CD4-positive, alpha-beta memory T cell (primary cell): Measurements from ENCODE around the gene CPB2. TPM values are rescaled to one million over a fixed set of nuclear protein-coding genes. Genes with fewer than 3 reads are reported as not detected.

Experiments
- CTCF ChIA-PET: fragments of 350-600 bp; sonication (Branson Sonifier 250); formaldehyde crosslinking; loops from one replicate; lab custom pipeline; 2021; ENCODE audit warnings: inconsistent platforms; ENCODE audit not compliant: partially characterized antibody; lab: Charles Lee
- POLR2A ChIA-PET: fragments of 350-600 bp; sonication (Branson Sonifier 250); formaldehyde crosslinking; loops from one replicate; lab custom pipeline; 2021; ENCODE audit not compliant: partially characterized antibody; lab: Charles Lee
- DNase-seq, 5 donors: peaks; one replicate each; pipeline versions ENCODE4 v3.0.0 to v3.0.0-alpha.2; 2020 to 2022; ENCODE audit warnings: mixed read lengths in 1 of 5
- H3K27ac ChIP-seq: one replicate; pipeline ENCODE4 v1.7.0; 2013; ENCODE audit warnings: low read depth, low read length
- H3K27me3 ChIP-seq: 2 replicates; pipeline ENCODE4 v1.7.0; 2013; ENCODE audit warnings: mild to moderate bottlenecking, low read length, moderate library complexity; ENCODE audit not compliant: insufficient read depth
- H3K36me3 ChIP-seq: 2 replicates; pipeline ENCODE4 v1.7.0; 2013; ENCODE audit warnings: mild to moderate bottlenecking, low read length, moderate library complexity; ENCODE audit not compliant: insufficient read depth
- H3K4me1 ChIP-seq: 2 replicates; pipeline ENCODE4 v1.7.0; 2013; ENCODE audit warnings: mild to moderate bottlenecking, low read length, moderate library complexity; ENCODE audit not compliant: insufficient read depth
- H3K4me3 ChIP-seq, 2 donors: one replicate each; pipeline ENCODE4 v1.7.0; 2013; ENCODE audit warnings: low read length in 2 of 2, mild to moderate bottlenecking in 1 of 2
- H3K9me3 ChIP-seq, 2 donors: one replicate each; pipeline ENCODE4 v1.7.0; 2013; ENCODE audit warnings: low read length in 2 of 2, control low read depth in 1 of 2; ENCODE audit not compliant: control insufficient read depth in 1 of 2
- H3K27ac Mint-ChIP-seq, 7 donors: one replicate each; pipeline ENCODE4 v1.8.0; 2020 to 2021; ENCODE audit warnings: mixed read lengths in 7 of 7, mild to moderate bottlenecking in 6 of 7, inconsistent platforms in 3 of 7, moderate library complexity in 3 of 7
- H3K27me3 Mint-ChIP-seq, 2 donors: one replicate each; pipeline ENCODE4 v1.8.0; 2020 to 2021; ENCODE audit warnings: mixed read lengths in 2 of 2
- H3K36me3 Mint-ChIP-seq, 2 donors: one replicate each; pipeline ENCODE4 v1.8.0; 2020 to 2021; ENCODE audit warnings: mixed read lengths in 2 of 2, inconsistent platforms in 1 of 2, mild to moderate bottlenecking in 1 of 2
- H3K4me1 Mint-ChIP-seq, 4 donors: one replicate each; pipeline ENCODE4 v1.8.0; 2020 to 2021; ENCODE audit warnings: mixed read lengths in 4 of 4, mild to moderate bottlenecking in 1 of 4
- H3K4me3 Mint-ChIP-seq, 8 donors: one replicate each; pipeline ENCODE4 v1.8.0; 2020 to 2021; ENCODE audit warnings: mixed read lengths in 8 of 8, mild to moderate bottlenecking in 7 of 8, moderate library complexity in 6 of 8, inconsistent platforms in 3 of 8
- H3K9me3 Mint-ChIP-seq, 8 donors: one replicate each; pipeline ENCODE4 v1.8.0; 2020 to 2021; ENCODE audit warnings: mixed read lengths in 8 of 8, mild to moderate bottlenecking in 5 of 8, inconsistent platforms in 3 of 8, moderate library complexity in 1 of 8
- intact Hi-C: fragments of 100-400 bp; cut with micrococcal nuclease; formaldehyde crosslinking; loops from one replicate; pipeline ENCODE4 v1.15.1; 2023
- polyA plus RNA-seq, 2 donors: library from polyadenylated mRNA; unstranded; fragments of 300-500 nt; fragmentation: Illumina TruSeq; gene quantifications; one replicate each; pipeline ENCODE4 v1.2.3, GENCODE V29; 2021
- total RNA-seq, 2 experiments: library from RNA; stranded (reverse); gene quantifications; one replicate each; pipeline ENCODE4 v1.2.3, GENCODE V29; 2021

Gene CPB2
- total and polyA plus RNA-seq, 4 experiments from 2014 or later, result not detected

DNA sequence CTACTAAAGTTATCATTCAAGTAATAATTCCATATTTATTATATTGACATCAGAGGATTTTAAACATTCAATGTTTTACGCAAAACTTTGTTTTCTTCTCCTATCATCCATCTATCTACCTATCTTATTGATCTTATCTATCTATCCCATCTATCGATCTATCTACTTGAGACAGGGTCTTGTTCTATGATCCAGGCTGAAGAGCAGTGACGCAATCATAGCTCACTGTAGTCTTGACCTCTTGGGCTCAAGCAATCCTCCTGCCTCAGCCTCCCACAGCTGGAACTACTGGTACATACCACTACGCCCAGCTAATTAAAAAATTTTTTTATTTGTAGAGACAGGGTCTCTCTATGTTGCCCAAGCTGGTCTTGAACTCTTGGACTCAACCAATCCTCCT lies 79.7 kb downstream of the CPB2 start:
- Mint-ChIP-seq H3K27me3 (no peaks in the 10 kb centered on the region), H3K9me3 (peaks cover 0 to 4% (median 3%) of the 10 kb centered on the region in 8 donors), H3K36me3 (peaks cover 43 to 44% of the 10 kb centered on the region in 2 donors), H3K4me3 (no peak overlapping the region), H3K27ac (peak overlapping the region in 1 of 7 donors; percentile 36), H3K4me1 (peaks cover 10 to 24% (median 12%) of the 10 kb centered on the region in 4 donors)
- intact Hi-C loops, result no loop called here
- ChIA-PET POLR2A (no interaction called here), CTCF (no interaction called here)
- no peak overlapping the region for H3K4me3 ChIP-seq
- H3K4me1 ChIP-seq, result no peaks in the 10 kb centered on the region
- H3K27ac ChIP-seq, result no peak overlapping the region
- DNase-seq, result no peak
- no peaks in the 10 kb centered on the region for H3K27me3 ChIP-seq
- H3K9me3 ChIP-seq, result no peaks in the 10 kb centered on the region
- peaks cover 5% of the 10 kb centered on the region for H3K36me3 ChIP-seq

- Mint-ChIP-seq H3K27me3 (no peaks in the 10 kb centered on the region), H3K27ac (no peak overlapping the region), H3K9me3 (no peaks in the 10 kb centered on the region), H3K4me1 (peaks cover 5 to 13% (median 5%) of the 10 kb centered on the region in 4 donors), H3K4me3 (no peak overlapping the region), H3K36me3 (peaks cover 33 to 41% of the 10 kb centered on the region in 2 donors)
- no peak overlapping the region for H3K4me3 ChIP-seq
- no peak for DNase-seq
- ChIA-PET POLR2A (no interaction called here), CTCF (no interaction called here)
- peaks cover 18% of the 10 kb centered on the region for H3K36me3 ChIP-seq
- H3K4me1 ChIP-seq, result no peaks in the 10 kb centered on the region
- H3K9me3 ChIP-seq, result no peaks in the 10 kb centered on the region
- no peaks in the 10 kb centered on the region for H3K27me3 ChIP-seq
- intact Hi-C loops, result no loop called here
- no peak overlapping the region for H3K27ac ChIP-seq
Measured at GRCh38 chr13:46022481-46022880, 82.4 kb downstream of the CPB2 start.

DNA sequence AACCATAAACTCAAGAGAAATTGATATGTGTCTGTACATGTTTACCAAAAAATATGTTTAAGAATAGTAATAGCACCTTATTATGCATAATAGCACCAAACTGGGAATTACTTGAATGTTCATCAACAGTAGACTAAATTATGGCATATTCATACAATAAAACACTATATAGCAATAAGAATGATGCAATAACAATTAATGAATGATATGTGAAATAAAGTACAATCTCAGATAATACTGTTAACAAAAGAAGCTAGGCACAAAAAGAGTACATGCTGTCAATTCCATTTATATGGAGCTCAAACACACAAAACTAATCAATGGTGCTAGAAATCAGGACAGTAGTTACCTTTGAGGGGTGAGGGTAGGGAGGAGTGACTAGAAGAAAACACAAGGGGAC lies 88.6 kb downstream of the CPB2 start:
- no peaks in the 10 kb centered on the region for H3K4me1 ChIP-seq
- no peak overlapping the region for H3K4me3 Mint-ChIP-seq
- ChIA-PET CTCF (no interaction called here), POLR2A (no interaction called here)
- peak overlapping the region in 1 of 7 donors; percentile 5 for H3K27ac Mint-ChIP-seq
- DNase-seq, result no peak
- H3K27ac ChIP-seq, result no peak overlapping the region
- no peaks in the 10 kb centered on the region for H3K27me3 ChIP-seq
- no peaks in the 10 kb centered on the region for H3K9me3 Mint-ChIP-seq
- peaks cover 34% of the 10 kb centered on the region for H3K36me3 ChIP-seq
- intact Hi-C loops, result no loop called here
- H3K27me3 Mint-ChIP-seq, result no peaks in the 10 kb centered on the region
- H3K4me1 Mint-ChIP-seq, result peaks cover 0 to 9% (median 3%) of the 10 kb centered on the region in 4 donors
- peaks cover 33 to 59% of the 10 kb centered on the region in 2 donors for H3K36me3 Mint-ChIP-seq
- H3K4me3 ChIP-seq, result no peak overlapping the region
- no peaks in the 10 kb centered on the region for H3K9me3 ChIP-seq

DNA sequence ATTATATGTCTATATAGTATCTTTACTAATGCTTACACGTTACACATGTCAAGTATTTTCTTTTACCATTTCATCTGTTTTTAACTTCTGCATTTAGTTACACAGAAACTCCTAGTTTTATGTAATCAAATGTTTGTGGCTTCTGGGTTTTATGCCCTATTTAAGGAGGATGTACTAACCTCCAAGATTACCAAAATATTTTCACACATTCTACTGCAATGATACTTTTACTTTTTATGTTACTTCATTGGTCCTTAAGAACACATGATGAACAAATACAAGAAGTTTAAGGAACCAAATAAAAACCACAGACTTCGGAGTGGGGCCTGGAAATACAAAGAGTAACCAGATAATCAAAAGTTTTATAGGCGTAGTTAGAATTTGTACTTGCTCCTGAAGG lies 89.5 kb downstream of the CPB2 start:
- H3K36me3 ChIP-seq, result peaks cover 35% of the 10 kb centered on the region
- no peaks in the 10 kb centered on the region for H3K9me3 ChIP-seq
- peaks cover 0 to 9% (median 3%) of the 10 kb centered on the region in 4 donors for H3K4me1 Mint-ChIP-seq
- no peak for DNase-seq
- intact Hi-C loops, result no loop called here
- no peaks in the 10 kb centered on the region for H3K27me3 ChIP-seq
- H3K36me3 Mint-ChIP-seq, result peaks cover 35 to 61% of the 10 kb centered on the region in 2 donors
- H3K4me3 Mint-ChIP-seq, result no peak overlapping the region
- POLR2A ChIA-PET, result no interaction called here
- H3K27me3 Mint-ChIP-seq, result no peaks in the 10 kb centered on the region
- H3K27ac Mint-ChIP-seq, result peak overlapping the region in 2 of 7 donors; percentile 2 to 46
- no peaks in the 10 kb centered on the region for H3K4me1 ChIP-seq
- CTCF ChIA-PET, result no interaction called here
- H3K4me3 ChIP-seq, result no peak overlapping the region
- H3K27ac ChIP-seq, result no peak overlapping the region
- H3K9me3 Mint-ChIP-seq, result no peaks in the 10 kb centered on the region

GRCh38 chr13:46012404-46012803 lies 92.4 kb downstream of the CPB2 start:
- H3K27me3 ChIP-seq, result no peaks in the 10 kb centered on the region
- H3K4me1 Mint-ChIP-seq, result peaks cover 0 to 7% (median 1%) of the 10 kb centered on the region in 4 donors
- H3K27ac ChIP-seq, result no peak overlapping the region
- CTCF ChIA-PET, result interaction anchor here (1.2 kb wide), 1 partner anchor 114 kb away, joined by 3 read pairs; no protein-coding TSS in a partner anchor
- POLR2A ChIA-PET, result no interaction called here
- intact Hi-C loops, result no loop called here
- no peak overlapping the region for H3K4me3 ChIP-seq
- no peak for DNase-seq
- H3K36me3 Mint-ChIP-seq, result peaks cover 46 to 66% of the 10 kb centered on the region in 2 donors
- H3K4me3 Mint-ChIP-seq, result no peak overlapping the region
- H3K9me3 Mint-ChIP-seq, result no peaks in the 10 kb centered on the region
- H3K36me3 ChIP-seq, result peaks cover 37% of the 10 kb centered on the region
- H3K27me3 Mint-ChIP-seq, result no peaks in the 10 kb centered on the region
- H3K9me3 ChIP-seq, result no peaks in the 10 kb centered on the region
- no peak overlapping the region for H3K27ac Mint-ChIP-seq
- H3K4me1 ChIP-seq, result no peaks in the 10 kb centered on the region

GRCh38 chr13:46010148-46010547 lies 94.7 kb downstream of the CPB2 start:
- Histone ChIP-seq H3K27ac (no peak overlapping the region), H3K9me3 (no peaks in the 10 kb centered on the region), H3K27me3 (no peaks in the 10 kb centered on the region), H3K36me3 (peaks cover 29% of the 10 kb centered on the region), H3K4me3 (no peak overlapping the region), H3K4me1 (no peaks in the 10 kb centered on the region)
- ChIA-PET POLR2A (no interaction called here), CTCF (interaction anchor here (1.0 kb wide), 1 partner anchor 9 kb away, joined by 3 read pairs; no protein-coding TSS in a partner anchor)
- Mint-ChIP-seq H3K36me3 (peaks cover 48 to 60% of the 10 kb centered on the region in 2 donors), H3K4me1 (peaks cover 0 to 3% (median 1%) of the 10 kb centered on the region in 4 donors), H3K27me3 (no peaks in the 10 kb centered on the region), H3K4me3 (no peak overlapping the region), H3K27ac (peak overlapping the region in 1 of 7 donors; percentile 60), H3K9me3 (no peaks in the 10 kb centered on the region)
- intact Hi-C loops, result no loop called here
- DNase-seq, result no peak

GRCh38 chr13:46008631-46009030 lies 96.2 kb downstream of the CPB2 start:
- CTCF ChIA-PET, result no interaction called here
- POLR2A ChIA-PET, result no interaction called here
- no peak overlapping the region for H3K27ac Mint-ChIP-seq
- intact Hi-C loops, result no loop called here
- H3K4me1 Mint-ChIP-seq, result no peaks in the 10 kb centered on the region
- Histone ChIP-seq H3K9me3 (no peaks in the 10 kb centered on the region), H3K4me1 (no peaks in the 10 kb centered on the region), H3K36me3 (peaks cover 24% of the 10 kb centered on the region), H3K27ac (no peak overlapping the region), H3K4me3 (no peak overlapping the region), H3K27me3 (no peaks in the 10 kb centered on the region)
- H3K27me3 Mint-ChIP-seq, result no peaks in the 10 kb centered on the region
- H3K36me3 Mint-ChIP-seq, result peaks cover 53 to 62% of the 10 kb centered on the region in 2 donors
- H3K9me3 Mint-ChIP-seq, result no peaks in the 10 kb centered on the region
- H3K4me3 Mint-ChIP-seq, result no peak overlapping the region
- no peak for DNase-seq
